HepG2 (cell line): ENCODE measurements around the gene TMEM87B.

Experiments
- GABPA ChIP-seq, 2 experiments: IDR thresholded peaks; 2 replicates each; pipeline ENCODE4 v1.6.1; 2011 to 2016; ENCODE audit warnings: low read depth in 2 of 2, low read length in 1 of 2, missing biosample characterization in 1 of 2, missing genetic modification characterization in 1 of 2
- HIVEP1 ChIP-seq: sonication (generic); formaldehyde crosslinking; IDR thresholded peaks from 2 replicates; pipeline ENCODE4 v1.4.0; 2020; ENCODE audit warnings: mild to moderate bottlenecking, missing genetic modification reagents
- IKZF5 ChIP-seq: IDR thresholded peaks from 2 replicates; pipeline ENCODE4 v1.6.1; 2018; ENCODE audit warnings: missing genetic modification reagents, mild to moderate bottlenecking, missing compliant biosample characterization
- KLF12 ChIP-seq: sonication (generic); formaldehyde crosslinking; IDR thresholded peaks from 2 replicates; pipeline ENCODE4 v1.4.0; 2020; ENCODE audit warnings: missing genetic modification reagents, borderline replicate concordance
- MTA3 ChIP-seq: sonication (generic); formaldehyde crosslinking; IDR thresholded peaks from 2 replicates; pipeline ENCODE4 v1.4.0; 2020; ENCODE audit warnings: missing genetic modification reagents
- NFE2L1 ChIP-seq: sonication (generic); formaldehyde crosslinking; IDR thresholded peaks from 2 replicates; pipeline ENCODE4 v1.4.0; 2020; ENCODE audit warnings: missing genetic modification reagents, mild to moderate bottlenecking, borderline replicate concordance
- TCF7 ChIP-seq: sonication (generic); IDR thresholded peaks from 2 replicates; pipeline ENCODE4 v1.6.1; 2016; ENCODE audit warnings: antibody characterized with exemption, low read depth
- ZNF17 ChIP-seq: sonication (generic); formaldehyde crosslinking; IDR thresholded peaks from 2 replicates; pipeline ENCODE4 v1.5.0; 2020; ENCODE audit warnings: mild to moderate bottlenecking, missing genetic modification reagents
- ZNF232 ChIP-seq: sonication (generic); formaldehyde crosslinking; IDR thresholded peaks from 2 replicates; pipeline ENCODE4 v1.4.0; 2020; ENCODE audit warnings: missing genetic modification reagents, borderline replicate concordance
- TF ChIP-seq, protein P1 (sequence below): sonication (generic); formaldehyde crosslinking; IDR thresholded peaks from 2 replicates; pipeline ENCODE4 v1.8.1; 2022; ENCODE audit warnings: low read depth, mild to moderate bottlenecking, missing genetic modification reagents
- TF ChIP-seq, protein P2 (sequence below): sonication (generic); formaldehyde crosslinking; IDR thresholded peaks from 2 replicates; pipeline ENCODE4 v1.5.0; 2020; ENCODE audit warnings: mild to moderate bottlenecking, missing genetic modification reagents, moderate library complexity
- TF ChIP-seq, protein P3 (sequence below): IDR thresholded peaks from 2 replicates; pipeline ENCODE4 v1.6.1; 2016; ENCODE audit warnings: missing compliant biosample characterization, missing genetic modification reagents, borderline replicate concordance
- TF ChIP-seq, protein P4 (sequence below): sonication (generic); formaldehyde crosslinking; IDR thresholded peaks from 2 replicates; pipeline ENCODE4 v1.4.0; 2020; ENCODE audit warnings: low read depth, mild to moderate bottlenecking, missing genetic modification reagents

DNA sequence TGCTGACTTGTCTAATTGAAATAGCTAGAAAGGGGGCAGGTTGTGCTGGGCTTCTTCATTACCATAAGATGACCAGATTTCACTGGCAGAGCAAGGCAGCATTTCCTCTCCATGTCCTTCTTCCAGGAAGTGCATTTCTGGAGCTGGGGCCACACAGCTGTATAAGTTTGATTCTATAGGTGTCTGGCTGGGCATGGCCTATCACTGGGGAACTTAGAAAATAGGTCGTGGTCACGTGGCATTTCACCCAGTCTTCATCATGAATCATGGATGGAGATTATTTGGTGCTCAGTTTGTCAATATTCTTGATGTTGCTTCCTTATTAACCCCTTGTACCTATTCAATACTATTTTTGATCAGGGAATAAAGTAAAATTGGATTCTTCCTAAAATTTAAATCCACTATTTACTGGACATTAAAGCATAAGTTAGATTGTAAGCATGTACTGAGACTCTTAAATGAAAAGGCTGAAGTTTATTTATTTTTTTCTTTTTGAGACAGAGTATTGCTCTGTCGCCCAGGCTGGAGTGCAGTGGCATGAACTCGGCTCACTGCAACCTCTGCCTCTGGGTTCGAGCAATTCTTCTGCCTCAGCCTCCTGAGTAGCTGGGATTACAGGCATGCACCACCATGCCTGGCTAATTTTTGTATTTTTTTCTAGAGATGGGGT lies 49.5 kb upstream of the TMEM87B start:
- TF ChIP-seq, protein P1, sequence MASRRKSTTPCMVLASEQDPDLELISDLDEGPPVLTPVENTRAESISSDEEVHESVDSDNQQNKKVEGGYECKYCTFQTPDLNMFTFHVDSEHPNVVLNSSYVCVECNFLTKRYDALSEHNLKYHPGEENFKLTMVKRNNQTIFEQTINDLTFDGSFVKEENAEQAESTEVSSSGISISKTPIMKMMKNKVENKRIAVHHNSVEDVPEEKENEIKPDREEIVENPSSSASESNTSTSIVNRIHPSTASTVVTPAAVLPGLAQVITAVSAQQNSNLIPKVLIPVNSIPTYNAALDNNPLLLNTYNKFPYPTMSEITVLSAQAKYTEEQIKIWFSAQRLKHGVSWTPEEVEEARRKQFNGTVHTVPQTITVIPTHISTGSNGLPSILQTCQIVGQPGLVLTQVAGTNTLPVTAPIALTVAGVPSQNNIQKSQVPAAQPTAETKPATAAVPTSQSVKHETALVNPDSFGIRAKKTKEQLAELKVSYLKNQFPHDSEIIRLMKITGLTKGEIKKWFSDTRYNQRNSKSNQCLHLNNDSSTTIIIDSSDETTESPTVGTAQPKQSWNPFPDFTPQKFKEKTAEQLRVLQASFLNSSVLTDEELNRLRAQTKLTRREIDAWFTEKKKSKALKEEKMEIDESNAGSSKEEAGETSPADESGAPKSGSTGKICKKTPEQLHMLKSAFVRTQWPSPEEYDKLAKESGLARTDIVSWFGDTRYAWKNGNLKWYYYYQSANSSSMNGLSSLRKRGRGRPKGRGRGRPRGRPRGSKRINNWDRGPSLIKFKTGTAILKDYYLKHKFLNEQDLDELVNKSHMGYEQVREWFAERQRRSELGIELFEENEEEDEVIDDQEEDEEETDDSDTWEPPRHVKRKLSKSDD: no peak
- TF ChIP-seq IKZF5 (CRISPR knock-in tag): no peak
- TF ChIP-seq, protein P2, sequence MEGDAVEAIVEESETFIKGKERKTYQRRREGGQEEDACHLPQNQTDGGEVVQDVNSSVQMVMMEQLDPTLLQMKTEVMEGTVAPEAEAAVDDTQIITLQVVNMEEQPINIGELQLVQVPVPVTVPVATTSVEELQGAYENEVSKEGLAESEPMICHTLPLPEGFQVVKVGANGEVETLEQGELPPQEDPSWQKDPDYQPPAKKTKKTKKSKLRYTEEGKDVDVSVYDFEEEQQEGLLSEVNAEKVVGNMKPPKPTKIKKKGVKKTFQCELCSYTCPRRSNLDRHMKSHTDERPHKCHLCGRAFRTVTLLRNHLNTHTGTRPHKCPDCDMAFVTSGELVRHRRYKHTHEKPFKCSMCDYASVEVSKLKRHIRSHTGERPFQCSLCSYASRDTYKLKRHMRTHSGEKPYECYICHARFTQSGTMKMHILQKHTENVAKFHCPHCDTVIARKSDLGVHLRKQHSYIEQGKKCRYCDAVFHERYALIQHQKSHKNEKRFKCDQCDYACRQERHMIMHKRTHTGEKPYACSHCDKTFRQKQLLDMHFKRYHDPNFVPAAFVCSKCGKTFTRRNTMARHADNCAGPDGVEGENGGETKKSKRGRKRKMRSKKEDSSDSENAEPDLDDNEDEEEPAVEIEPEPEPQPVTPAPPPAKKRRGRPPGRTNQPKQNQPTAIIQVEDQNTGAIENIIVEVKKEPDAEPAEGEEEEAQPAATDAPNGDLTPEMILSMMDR: no peak
- no peak for TF ChIP-seq TCF7
- TF ChIP-seq ZNF232 (CRISPR knock-in tag): no peak
- TF ChIP-seq GABPA (IDR thresholded peaks at IDR 0.05; ENCODE audit: low read depth, low read length): no peak
- TF ChIP-seq GABPA (CRISPR knock-in tag; IDR thresholded peaks at IDR 0.05; ENCODE audit: low read depth): no peak
- no peak for TF ChIP-seq NFE2L1 (CRISPR knock-in tag)
- TF ChIP-seq MTA3 (CRISPR knock-in tag): no peak
- no peak for TF ChIP-seq KLF12 (CRISPR knock-in tag)
- TF ChIP-seq, protein P3, sequence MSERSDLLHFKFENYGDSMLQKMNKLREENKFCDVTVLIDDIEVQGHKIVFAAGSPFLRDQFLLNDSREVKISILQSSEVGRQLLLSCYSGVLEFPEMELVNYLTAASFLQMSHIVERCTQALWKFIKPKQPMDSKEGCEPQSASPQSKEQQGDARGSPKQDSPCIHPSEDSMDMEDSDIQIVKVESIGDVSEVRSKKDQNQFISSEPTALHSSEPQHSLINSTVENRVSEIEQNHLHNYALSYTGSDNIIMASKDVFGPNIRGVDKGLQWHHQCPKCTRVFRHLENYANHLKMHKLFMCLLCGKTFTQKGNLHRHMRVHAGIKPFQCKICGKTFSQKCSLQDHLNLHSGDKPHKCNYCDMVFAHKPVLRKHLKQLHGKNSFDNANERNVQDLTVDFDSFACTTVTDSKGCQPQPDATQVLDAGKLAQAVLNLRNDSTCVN (CRISPR knock-in tag): no peak
- no peak for TF ChIP-seq HIVEP1 (CRISPR knock-in tag)
- TF ChIP-seq, protein P4, sequence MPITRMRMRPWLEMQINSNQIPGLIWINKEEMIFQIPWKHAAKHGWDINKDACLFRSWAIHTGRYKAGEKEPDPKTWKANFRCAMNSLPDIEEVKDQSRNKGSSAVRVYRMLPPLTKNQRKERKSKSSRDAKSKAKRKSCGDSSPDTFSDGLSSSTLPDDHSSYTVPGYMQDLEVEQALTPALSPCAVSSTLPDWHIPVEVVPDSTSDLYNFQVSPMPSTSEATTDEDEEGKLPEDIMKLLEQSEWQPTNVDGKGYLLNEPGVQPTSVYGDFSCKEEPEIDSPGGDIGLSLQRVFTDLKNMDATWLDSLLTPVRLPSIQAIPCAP (CRISPR knock-in tag): no peak
- no peak for TF ChIP-seq ZNF17 (CRISPR knock-in tag)
